Activated T-cell treated with anti-CD3 and anti-CD28 coated beads for 24 hours (primary cell): Measurements from ENCODE around the gene TMUB2.
A peak's percentile ranks its signal among the peaks of the same experiment; 100 is the strongest.
"Not testable (repeated sequence)": the region's sequence is repeated elsewhere in the genome, so short reads cannot be mapped to it uniquely, and the experiment has no call there.

Experiments used
- DNase-seq: peaks from one replicate; pipeline ENCODE4 v3.0.0-alpha.2; 2020; ENCODE audit warnings: low read depth

Gene TMUB2

DNA sequence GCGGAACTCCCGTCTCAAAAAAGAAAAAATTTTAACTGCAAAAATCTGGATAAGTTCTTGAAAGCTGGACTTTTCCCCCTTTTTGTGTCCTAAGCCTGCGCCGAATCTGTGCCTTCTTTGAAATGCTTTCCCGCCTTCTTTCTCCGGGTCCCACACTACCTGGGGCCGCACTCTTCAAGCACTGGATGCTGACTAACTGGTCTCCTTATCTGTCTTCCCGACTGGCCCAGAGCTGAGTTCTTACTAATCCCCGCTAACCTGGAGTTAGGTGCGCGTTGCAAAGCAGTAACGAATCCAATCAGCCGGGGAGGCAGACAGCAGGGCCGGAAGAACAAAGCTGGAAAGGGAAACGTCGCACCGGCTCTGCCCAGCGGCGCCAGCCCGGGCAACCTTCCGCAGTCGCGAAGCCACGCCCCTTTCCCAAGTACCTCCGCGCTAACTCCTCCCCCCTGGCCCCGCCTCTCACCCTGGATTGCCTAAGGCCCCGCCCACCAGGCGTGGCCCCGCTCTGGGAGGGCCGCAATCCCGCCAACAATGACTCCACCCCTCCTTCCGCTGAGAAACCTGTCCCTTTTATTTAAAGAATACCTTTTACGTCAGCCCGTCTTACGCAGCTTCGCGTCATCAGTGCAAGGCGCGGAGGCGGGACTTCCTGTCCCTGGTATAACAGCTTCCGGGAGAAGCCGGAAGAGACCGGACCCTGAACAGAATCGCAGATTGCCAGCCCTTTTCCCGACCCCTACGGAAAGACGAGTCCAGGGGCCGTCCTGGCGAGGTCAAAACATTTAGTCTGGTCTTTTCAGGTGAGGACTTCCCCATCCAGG, at the start of gene TMUB2:
Gene TMUB2, plus strand, starts transcription at position 666 of the 824 bp plus-strand sequence. CDS start 737 bp downstream, outside the sequence.
- peak; percentile 99 for DNase-seq

DNA sequence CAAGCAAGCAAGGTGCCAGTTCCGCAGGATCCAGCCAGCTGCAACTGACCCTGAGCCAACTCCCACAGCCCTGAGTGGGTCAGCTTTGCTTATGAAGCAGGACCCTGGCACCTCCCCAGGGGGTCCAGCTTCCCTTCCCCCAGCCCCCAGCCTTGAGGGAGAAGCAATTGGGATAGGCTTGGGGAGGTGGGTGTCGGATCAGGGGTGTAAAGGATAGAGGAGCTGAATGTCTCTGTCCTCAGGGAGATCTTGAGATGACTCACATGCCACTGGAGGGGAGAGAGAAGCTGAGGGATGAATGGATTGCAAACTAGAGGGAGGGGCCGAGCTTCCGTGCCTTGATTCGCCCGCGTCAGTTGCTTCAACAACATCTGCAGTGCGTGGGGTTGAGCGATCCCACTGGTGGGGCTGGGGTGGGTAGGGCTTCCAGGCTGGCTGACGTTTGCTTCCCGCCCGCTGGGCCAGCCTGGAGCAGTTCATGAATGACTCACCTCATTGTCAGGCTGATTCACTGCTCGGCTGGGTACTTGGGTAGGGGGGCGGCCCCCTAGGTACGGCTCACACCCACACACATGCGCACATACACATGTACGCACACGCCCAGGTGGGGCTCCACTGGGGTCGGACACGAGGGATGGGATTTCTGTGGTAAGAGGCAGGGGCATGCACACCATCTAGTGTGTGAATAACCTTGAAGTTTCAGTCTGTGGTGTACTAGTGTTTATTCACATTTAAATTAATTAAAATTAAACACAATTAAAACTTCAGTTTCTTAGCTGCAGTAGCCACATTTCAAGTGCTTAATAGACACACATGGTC, 48.7 kb upstream of the TMUB2 start:
- DNase-seq, result peak; percentile 72

DNA sequence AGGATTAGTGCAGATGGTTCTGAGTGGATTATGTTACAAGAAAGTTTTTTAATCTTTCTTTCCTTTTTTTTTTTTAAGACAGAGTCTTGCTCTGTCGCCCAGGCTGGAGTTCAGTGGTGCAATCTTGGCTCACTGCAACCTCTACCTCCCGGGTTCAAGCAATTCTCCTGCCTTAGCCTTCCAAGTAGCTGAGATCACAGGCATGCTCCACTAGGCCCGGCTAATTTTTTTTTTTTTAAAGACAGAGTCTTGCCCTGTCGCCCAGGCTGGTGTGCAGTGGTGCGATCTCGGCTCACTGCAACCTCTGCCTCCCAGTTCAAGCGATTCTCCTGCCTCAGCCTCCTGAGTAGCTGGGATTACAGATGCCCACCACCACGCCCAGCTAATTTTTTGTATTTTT, 42.9 kb upstream of the TMUB2 start:
- DNase-seq, result not testable (repeated sequence)

DNA sequence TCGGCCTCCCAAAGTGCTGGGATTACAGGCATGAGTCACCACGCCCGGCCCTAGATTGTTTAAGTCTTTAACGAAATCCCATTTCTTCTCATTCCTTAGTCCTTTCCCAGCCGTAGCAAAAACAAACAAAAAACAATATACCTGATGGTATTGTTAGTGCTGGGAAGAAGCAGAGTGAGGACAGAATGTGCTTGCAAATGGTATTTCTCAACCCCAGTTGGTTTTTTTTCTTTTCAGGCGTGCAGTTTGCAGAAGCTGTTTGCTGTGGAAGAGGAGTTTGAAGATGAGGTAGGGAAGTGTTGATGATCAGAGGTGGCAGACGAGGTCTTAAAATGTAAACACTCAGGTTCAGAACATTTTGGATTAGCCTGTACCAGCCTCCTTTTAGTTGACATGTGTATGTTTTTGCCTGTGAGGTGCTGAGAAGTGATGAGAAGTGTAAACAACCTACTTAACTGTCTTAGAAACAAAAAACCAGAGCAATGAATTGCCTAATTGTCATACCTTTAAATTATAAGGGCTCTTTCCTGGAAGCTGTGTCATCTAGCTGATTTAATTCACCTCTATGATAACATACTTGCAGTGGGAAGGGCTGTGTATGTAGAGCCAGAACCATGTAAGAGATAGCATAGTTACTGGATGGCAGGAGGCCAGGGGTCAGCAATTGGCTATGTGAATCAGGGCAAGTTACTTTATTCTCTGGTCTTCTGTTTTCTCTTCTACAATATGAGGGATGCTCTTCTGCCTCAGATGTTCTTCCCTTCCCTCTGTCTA, 41.6 kb upstream of the TMUB2 start:
- DNase-seq, result no peak

- DNase-seq, result no peak
Observed at GRCh38 chr17:44146375-44147346, 40.1 kb upstream of the TMUB2 start.

DNA sequence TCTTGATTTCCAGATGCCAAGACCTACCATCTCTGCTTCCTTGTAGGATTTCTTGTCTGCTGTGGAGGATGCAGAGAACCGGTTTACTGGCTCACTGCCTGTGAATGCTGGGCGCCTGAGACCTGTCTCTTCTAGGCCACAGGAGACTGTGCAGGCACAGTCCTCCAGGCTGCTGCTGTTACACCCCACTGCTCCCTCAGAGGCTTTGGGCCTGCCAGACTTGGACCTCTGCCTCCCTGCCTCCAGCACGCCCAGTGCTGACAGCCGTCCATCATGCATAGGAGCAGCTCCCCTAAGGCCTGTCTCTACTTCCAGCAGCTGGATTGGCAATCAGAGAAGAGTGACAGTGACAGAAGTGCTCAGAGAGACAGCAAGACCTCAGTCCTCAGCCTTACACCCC, 39.0 kb upstream of the TMUB2 start:
- no peak for DNase-seq

- DNase-seq, result not testable (repeated sequence)
Observed at GRCh38 chr17:44149066-44149465, 37.7 kb upstream of the TMUB2 start.

- DNase-seq, result no peak
Observed at GRCh38 chr17:44149750-44150329, 36.9 kb upstream of the TMUB2 start.

DNA sequence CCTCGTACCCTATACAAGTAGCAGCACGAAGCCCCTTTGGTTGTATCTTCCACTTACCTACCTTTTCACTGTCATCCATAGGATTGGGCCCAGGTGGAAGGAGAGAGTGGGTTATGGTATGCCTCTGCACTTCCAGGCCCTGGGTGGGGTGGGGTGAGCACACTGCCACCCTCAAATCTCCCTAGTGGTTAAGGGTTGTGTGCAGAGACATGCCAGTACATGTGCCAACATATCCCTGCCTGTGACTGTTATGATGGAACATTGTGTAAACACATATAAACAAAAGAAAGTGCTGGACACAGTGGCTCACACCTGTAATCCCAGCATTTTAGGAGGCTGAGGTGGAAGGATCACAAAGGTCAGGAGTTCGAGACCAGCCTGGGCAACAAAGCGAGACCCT, 33.9 kb upstream of the TMUB2 start:
- no peak for DNase-seq

DNA sequence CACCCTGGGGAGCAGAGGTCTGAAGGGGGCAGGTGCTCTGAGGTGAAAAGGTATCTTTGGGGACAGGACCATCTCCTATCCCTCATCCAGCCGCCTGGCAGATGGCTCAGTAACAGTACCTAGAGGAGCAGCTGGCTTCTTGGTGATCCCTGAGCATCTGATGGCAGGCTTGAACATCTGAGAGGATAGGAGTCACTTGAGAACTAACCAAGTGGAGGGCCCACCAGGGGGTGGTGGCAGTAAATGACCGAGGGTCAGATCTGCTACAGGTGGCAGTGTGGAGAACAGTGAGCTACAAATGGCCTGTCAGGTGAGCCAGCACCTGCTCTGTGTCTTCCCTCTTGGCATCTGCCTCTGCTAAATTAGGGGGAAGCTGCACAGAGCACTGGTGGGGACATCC, 31.3 kb upstream of the TMUB2 start:
- no peak for DNase-seq

DNA sequence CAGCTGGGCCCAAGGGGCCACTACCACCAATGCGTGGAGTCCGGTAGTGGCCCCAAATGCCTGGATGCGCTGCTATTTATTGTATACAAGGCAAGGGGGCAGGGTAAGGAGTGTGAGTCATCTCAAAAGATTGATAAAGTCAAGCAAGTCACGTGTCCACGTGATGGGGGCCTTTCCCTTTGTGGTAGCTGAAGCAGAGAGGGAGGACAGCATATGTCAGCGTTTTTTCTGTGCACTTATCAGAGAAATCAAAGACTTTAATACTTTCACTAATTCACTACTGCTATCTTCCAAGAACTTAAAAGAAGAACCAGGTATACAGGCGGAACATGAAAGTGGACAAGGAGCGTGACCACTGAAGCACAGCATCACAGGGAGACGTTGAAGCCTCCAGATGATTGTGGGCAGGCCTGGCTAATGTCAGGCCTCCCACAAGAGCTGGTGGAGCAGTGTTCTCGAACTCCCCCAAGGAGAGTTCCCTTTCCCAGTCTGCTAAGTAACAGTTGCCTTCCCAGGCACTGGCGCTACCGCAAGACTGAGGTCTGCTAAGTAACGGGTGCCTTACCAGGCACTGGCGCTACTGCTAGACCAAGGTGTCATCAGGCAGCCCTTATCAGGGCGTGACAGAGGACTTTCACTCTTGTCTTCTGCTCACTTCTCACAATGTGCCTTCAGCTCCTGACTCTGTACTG, 27.1 kb upstream of the TMUB2 start:
- no peak for DNase-seq

DNA sequence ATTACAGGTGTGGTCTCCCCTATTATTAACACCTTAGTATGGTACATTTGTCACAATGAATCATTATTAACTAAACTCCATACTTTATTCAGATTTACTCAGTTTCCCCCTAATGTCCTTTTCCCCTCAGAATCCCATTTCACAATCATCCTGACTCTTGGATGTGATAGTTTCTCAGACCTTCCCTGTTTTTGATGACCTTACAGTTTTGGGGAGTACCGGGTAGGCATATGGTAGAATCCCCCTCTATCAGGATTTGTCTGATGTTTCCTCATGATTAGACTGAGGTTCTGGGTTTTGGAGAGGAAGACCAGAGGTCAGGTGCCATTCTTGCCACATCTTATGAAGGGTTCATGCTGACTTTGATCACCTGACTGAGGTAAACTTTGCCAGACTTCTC, 22.3 kb upstream of the TMUB2 start:
- DNase-seq, result no peak

DNA sequence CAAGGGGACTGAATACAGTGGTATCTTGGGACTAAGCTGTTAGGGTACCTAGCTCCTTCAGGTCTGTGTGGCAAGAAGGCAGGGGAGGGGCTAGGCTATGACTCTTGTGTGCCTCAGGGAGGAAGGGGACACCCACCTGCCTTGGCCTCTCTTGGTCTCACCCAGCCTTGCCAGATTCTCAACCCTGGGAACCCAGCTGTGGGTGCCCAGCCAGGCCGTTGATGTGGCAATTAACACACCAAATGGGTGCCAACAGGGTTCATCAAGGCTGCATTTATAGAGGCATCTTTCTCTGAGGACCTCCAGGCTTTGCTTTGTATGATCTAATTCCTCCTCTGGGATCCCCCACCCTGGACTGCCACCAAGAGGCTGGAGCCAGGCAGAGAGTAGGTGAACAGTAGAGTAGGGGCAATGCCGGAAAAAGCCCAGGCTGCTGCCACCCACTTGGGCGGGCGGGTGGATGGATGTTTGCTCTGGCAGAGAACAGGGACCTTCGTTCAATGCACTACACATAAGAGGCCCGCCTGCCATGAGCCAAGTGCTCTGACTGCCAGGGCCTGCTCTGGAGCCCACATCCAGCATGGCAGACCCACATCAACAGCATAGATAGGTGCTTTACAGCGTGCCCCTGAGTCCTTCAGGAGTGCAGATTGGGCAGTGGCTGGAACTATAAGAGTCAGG, 19.5 kb upstream of the TMUB2 start:
- no peak for DNase-seq

DNA sequence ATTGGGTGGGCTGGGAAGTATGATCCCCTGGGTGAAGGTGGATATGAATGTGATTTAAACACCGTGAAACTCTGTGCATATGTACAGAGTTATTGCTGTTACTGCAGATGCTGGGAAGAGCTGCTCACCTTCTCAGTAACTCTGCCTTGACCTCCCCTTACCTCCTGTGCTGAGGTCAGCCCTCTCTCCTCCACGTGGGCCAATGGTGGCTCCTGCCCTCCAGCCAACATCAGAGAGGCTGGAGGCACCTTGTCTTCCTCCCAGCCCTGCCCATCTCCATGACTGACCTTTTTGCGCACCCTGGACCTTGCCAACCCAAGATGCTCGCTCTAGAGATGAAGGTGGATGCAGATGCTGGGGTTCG, 16.7 kb upstream of the TMUB2 start:
- DNase-seq, result no peak

- DNase-seq, result no peak
Observed at GRCh38 chr17:44170499-44171201, 16.1 kb upstream of the TMUB2 start, which contains the start of gene ASB16. ASB16 (plus strand) TSS chr17:44170704; CDS start chr17:44170790, 86 bp downstream.

GRCh38 chr17:44171931-44172455, 14.8 kb upstream of the TMUB2 start:
- DNase-seq, result no peak

DNA sequence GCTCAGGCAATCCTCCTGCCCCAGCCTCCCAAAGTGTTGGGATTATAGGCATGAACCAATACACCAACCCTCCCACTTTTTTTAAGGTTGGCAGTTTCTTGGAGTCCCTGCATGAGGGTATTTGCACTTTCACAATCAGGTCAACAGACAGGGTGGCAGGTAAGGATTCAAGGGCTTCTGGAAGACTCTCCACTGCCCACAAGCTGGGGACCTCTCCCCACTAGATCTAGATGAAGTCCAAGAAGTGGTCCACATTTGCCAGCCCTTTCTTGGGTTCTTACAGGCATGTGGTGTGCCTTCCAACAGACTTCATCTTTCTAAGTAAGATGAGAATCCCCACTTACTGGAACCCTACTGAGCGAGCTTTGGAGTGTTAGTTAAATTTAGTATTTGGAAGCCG, 12.3 kb upstream of the TMUB2 start:
- DNase-seq, result no peak

GRCh38 chr17:44176257-44176656, 10.5 kb upstream of the TMUB2 start:
- DNase-seq, result no peak
